Measurements from ENCODE around the gene SOHLH2.

The SOHLH2 gene

DNA sequence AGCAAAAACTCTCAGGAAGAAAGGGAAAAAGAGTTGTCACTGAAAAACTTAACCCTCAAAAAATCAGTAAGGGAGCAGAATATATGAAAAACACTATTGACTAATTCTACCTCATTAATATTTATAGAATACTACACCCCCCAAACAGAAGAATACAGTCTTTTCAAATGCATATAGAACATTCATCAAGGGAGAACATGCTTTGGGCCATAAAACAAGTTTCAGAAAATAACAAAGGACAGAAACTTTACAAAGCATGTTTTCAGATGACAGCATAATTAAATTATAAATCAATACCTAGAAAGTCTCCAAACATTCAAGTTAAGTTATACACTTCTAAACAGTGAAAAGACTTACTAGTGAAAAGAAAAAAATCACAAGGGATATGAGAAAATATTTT, 30.5 kb downstream of the SOHLH2 start:
- DNase-seq: no peak

DNA sequence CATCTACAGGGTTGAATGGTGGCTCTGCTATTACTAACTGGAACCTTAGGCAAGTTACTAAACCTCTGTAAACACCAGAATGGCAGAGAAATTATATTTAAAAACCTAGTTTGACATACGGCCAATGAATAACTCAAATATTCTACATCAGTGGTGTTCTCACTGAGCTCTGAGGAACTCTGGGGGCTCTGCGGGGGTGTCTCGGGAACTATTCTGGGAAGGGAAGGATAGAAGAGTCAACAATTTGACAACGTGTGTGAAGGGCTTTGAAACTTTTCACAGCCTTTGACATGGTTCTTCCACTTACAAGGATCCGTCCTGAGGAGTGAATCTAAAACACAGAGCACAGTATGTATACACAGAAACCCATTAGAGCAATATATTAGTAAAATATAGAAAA, 38.7 kb downstream of the SOHLH2 start:
- no peak for DNase-seq

DNA sequence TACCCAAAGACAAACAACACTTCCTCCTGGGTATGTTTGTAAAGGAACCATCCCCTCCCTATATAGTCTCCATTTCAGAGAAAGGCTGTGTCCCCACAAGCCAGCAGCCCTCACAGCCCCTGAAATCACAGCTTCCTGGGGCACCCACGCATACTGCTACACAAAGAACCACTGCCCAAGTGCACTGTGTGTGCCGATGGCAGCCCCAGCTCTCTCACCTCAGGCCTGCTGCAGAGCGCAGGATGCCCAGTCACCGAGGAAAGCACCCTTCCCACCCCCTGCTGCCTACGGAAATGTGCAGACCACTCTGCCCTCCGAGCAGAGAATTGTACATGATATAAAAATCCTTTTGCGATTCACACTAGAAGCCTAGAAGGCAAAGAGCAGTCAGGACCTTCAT, 39.4 kb downstream of the SOHLH2 start:
- DNase-seq: no peak

DNA sequence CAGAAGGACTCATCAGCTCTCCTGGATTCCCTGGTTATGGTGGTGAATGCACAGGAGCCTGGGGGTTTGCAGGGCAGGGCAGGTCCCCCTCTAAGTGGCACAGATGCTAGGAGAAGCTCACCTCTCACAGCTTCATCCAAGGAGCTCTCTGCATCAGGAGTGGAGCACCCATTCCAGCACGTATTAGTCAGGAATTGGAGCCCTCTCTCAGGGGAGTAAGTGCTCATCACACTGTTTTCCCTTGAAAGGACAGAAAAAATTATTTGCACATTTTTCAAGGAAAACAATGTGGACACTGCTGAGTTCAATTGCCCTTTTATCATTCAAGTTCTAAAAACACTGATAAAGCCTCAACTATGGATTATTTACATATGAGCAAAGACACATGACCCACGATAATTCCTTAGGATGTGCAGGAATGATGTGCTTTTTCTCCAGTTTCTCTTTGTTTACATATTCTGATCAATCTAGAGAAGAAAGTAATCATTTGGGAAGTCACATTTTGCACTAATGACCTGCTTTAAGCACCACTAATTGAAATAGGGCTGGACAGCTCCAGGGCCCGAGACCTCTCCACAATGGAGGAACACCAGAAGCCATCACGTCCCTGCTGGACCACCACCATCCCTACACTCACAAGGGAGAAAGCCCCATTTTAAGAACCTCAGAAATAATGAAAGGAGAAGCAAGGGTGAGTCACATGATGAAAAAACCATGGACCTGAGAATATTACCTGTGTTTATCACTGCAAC, 40.6 kb downstream of the SOHLH2 start:
- no peak for DNase-seq

DNA sequence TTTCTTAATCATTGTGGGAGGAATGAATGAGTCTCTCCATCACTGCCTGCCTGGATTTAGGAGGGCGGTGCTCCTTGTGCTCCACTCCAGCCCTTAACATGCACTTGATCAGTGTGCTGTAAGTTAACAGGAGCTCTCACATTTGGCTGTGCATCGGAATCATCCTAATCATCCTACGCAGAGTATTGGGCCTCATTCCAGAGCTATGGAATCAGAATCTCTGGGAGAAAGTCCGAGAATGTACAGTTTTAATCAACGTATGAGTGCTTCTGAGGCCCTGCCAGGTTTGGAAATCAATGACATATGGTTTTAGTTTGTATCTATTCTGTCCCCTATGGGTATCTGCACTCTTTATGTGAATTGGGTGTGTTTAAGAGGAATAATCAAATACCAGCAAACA, 48.3 kb downstream of the SOHLH2 start:
- no peak for DNase-seq

DNA sequence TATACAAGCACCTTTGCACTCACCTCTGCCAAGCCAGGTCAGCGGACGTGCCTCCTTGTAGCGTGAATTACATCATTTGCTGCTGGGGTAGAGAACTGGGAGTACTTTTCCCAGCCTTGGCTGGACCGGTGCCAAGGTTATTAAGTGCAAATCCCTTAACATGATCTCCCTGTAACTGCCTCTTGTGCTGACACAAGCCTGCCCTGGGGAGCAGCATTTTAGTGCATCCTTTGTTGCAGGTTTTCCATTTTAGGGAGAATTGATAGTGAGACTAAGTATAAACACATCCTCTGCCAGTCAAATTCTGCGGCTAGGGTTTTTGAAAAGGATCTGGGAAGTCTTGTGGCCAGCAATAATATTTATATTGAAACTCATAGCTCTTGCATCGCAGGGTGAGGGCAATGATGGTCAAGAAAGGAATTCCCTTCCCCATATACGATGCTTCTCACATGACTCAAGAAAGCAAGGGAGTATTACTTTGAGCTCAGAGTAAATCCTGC, 50.5 kb downstream of the SOHLH2 start:
- no peak for DNase-seq

DNA sequence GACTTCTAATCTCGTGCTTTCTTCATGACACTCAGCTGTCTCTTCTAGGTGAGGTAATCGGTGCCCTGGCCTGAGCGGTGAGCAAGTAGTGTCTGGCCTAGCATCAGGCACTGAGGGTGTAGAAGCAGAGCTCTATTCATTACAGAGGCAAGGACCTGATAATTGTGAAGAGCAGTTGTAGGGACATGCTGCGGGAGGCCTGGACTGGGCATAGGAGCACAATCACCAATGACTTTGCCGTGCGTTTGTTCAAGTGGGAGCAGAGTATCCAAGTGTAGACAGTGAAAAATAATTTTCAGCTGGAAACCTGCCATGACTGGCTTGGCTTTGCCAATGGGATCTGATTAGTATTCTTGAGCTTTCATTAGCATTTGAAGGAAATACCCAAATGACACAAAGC, 51.1 kb downstream of the SOHLH2 start:
- no peak for DNase-seq

DNA sequence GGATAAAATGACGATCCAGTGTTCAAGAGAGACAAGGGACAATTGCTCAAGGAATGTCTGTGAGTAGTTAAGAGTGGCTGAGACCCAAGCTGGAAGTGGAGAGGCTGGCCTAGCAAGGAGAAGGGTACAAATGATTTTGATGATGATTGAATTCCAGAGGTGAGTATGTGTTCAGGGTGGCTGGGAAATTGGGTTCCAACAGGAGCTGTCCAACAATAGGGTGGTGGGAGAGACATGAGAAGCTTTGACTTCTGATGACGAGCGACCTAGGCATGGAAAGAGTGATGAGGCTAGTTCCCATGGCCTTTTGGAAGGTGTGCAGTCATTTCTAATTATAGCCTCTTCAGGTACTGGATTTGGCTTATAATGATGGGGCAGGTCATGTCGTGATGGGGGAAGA, 54.1 kb downstream of the SOHLH2 start:
- DNase-seq: no peak

DNA sequence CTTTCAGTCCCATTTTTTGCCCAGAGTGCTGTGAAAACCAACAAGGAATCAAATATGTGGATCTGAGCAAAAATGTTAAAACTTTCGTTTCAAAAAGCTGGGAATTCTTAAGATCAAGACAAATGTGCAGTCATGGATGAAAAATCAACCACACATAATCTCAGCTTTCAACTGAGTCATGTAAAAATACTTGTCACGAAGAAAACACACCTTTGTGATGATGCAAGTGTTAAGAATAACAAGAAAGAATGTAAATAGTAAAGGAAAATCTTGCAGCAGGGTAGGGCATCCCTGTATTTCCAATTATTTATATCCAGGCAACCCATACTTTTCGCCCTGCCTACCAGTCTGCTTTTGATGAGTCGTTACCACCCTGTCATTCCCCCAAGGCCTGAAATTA, 55.7 kb downstream of the SOHLH2 start:
- DNase-seq: no peak

DNA sequence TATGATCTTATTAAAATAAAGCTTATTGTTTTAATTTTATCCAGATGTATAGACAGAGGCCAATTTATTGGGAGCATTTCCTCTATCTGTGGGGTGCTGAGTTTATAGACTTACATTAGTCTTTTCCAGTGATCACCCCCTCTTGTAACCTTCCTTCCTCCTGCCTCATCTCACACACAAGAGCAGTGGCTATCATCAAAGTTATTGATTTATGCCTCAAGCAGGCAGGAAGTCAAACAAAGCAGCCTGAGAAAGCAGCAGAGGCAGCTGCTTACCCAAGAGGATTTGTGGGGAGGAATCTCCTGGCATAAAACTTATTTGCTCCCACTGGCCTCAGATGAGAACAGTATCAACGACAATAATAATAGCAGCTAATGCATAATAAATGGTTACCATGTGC, 56.9 kb downstream of the SOHLH2 start:
- DNase-seq: no peak

DNA sequence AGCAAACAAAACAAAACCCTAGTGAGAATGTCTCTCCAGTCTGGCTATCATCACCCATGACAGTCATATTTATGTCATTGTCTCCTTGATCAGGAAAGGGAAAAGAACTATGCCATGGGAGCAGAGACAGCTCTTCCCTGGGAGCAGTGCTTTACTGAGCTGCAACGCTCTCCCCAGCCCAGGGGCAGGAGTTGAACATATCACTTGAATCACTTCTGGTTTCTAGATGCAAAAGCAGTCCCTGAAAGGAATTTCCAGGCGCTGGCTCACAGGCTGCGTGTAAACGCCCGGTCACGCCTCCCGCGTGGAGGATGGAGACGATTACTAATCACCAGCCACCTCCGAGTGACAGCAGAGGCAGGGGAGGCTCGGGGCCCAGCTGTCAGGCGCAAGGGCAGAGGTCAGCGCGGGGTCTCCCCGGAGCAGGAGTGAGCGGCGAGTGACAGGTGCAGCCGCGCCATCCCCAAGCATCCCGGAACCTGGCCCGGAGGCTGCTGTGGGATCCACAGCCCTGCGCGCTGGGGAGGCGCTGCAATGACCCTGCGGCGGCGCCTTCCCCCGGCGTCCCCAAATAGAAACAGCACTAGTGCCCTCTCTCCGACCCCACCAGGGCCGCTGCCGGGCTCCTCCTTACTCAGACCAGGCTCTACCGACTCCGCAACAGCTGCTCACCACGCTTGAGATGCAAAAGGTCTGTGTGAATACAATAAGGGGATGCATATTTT, 59.6 kb downstream of the SOHLH2 start:
- DNase-seq: no peak

DNA sequence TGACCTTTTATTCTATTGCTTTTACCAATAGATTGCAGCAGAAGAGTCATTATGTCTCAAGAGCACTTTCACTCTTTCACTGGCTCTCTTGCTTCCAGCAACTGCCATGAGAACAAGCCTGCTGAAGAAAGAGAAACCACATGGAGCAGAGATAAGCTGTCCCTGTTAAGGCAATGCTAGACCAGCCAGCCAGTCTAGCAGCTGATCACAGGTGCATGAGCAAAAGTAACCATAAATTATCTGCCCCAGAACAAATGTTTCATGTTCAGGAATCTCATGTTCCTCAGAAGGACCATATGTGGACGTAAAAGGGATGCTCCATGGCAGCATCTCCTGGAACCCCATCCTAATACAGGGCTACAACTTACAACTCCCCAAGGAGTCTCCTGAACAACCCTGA, 62.8 kb downstream of the SOHLH2 start:
- DNase-seq: no peak

DNA sequence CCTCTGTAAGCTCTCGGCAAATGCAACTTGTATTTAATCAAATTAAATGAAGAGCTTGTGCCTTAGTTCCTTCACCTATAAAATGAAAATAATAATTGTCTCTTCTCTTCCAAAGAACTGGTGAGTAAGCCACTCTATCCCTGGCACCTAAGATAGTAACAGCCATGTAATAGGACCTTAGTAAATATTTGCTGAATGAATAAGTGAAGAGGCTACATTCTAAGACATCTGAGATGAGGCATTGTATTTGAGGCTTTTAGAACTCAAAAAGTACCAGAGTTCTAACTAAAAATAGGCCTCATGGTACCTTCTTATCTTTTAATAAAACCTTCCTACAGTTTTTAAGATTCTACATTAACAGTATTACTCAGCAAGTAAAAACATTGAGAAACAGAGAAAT, 65.9 kb downstream of the SOHLH2 start:
- DNase-seq: no peak

DNA sequence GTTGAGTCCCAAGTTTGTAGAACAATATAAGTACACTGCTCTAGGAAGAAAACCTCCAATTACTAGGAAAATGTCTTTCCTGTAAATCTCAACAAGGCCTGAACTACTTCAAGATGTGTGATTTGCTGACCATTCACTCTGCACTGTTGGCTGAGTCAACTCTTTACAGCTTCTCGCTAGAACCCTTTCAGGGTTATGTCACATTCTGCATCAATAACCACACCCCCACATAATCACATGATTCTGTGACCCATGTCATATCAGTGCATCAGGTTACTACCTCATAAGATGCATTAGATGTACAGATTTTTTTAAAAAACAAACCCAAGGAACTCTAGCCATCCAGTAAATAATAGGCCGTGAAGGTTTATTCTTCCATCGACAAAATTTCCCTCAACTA, 67.0 kb downstream of the SOHLH2 start:
- no peak for DNase-seq

DNA sequence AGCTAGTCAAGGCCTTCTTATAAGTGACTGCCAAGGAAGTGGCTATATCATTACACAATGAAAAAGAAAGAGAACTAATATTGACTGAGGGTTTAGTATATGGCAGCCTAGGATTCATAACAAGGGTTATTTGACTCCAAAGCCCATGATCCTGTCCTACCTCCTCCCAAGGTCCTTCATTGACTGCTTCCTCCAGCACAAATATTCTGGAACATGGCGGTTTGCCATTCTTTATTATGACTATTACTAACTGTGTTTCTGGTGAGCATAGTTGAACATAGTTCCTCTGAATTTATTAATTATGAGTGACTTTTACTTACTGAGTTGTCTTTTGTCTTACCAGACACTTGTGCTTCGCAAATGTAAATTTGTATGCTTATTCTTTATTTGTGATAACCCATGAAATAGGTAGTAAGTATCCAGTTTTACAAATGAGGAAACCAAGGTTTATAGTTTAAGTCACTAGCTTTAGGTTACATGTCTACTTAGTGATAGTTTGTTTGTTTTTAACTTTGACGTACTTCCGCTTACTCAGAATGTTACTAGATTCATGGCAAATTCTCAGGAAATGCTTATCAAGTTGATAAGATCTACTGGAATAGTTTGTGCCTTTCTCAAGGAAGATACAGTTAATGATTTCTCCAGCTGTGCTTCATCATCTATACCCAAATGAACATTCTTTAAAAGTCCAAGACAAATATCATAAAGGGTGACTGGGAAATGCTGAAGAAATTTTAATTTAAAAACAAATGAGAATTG, 67.7 kb downstream of the SOHLH2 start:
- DNase-seq: no peak

DNA sequence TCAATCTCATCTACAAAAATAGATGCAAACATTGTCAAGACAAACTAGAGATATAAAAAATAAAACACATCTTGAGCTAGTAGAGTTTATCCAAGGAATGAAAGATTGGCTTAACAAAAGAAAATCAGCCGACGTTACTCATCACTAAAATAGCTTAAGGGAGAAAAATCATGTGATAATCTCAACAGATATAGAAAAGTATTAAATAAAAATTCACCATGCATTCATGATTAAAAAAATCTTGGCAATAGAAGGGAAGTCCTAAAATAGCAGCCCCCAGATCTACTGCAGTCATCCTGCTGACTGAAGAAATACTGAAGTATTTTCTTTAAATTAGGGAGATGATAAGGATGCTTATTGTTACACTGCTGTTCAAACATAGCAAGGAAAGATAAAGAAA, 70.6 kb downstream of the SOHLH2 start:
- DNase-seq: no peak

DNA sequence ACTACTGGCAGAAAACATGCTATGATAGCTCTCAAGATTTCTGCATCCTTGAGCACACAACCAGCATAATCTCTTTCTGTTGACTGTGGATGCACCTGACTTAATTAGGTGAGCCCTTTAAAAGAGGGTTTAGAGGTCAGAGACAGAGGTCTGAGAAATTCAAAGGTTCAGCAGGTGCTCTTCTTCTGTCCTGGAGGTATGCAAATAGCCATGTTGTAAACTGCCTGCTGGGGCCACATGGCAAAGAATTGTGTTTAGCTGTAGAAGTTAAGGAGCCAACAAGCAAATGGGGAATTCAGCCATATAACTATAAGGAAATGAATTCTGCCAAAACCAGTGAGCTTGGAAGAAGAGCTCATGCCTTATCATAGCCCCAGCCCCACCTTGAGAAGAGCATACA, 71.6 kb downstream of the SOHLH2 start:
- no peak for DNase-seq

DNA sequence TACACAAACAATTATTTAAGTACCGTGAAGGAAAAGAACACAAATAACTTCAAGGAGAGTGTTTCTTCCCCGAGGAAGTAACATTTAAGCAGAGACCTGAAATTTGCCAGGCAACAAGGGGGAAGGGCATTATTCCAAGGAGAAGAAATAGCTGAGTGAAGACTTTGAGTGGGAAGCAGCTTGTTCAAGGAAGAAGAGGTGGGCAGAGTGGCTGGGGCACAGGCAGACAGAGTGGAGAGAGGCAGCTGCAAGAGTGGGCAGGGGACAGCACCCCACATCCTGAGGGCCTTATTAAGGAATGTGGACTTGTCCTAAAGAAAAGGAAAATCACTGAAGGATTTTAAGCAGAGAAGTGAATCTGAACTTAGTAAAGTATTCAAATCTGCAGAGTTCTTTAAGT, 78.5 kb downstream of the SOHLH2 start:
- DNase-seq: no peak

DNA sequence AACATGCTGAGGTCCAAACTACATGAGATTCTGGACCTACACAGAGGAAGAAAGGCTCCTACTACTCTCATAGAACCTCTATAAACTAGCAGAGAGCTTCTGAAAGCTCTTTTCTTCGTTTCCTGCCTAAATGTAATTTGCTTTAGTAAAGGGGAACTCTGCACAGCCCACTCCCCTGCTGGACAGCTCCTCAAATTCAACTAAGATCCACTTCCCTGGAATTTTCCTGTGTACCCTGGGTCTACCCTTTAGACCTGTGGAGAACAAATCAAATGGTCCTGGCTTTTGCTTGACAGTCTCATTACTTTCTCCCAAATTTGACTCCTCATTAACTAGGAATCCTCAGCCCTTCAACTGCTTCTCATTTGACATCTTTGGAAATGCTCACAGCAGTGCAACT, 79.7 kb downstream of the SOHLH2 start:
- no peak for DNase-seq

DNA sequence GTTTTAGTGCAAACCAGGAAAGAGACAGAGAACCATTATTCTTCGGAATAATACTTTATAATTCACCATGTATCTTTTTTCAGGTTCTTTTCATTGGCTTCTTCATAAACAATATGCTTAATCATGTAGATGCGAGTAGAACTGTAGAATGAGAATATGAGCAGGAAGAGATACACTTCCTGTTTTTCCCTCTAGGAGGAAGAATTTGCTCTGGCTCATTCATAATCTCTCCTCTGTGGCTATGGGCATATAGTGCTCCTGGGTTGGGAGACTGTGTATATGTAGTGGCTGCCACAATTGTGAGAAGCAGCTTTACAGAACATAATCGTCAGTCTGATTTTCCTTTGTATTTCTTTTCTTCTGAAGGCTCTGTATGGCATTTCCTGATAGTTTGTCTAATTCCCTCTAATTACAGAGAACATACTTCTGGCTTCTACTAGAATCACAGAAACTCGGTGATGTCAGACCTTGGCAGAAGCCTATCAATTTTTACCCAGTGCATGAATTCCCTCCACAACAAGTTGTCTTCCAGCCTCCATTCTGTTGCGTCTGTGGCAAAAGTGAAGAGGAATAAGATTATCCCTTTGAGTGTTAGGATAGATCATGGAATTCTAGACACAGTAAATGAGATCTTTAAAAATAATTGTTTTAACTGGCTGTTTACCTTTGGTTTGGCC, 80.3 kb downstream of the SOHLH2 start:
- DNase-seq: no peak

DNA sequence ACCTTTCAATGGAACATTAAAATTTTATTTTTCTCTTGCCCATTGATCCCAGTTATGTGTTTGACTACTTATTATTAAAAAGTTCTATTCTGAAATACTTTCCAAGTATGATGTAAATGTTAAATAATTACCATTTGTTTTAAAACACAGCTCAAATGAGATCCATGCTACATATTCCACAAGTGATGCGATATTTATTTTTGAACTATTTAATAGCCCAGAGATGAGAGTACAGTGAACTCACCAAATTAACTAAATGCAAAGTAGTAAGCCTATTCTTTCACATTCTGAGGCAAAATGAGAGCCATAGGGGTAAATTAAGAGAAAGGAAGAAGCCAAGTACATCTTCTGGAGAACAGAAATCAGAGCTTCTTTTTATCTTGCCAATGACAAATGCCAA, 82.0 kb downstream of the SOHLH2 start:
- no peak for DNase-seq

DNA sequence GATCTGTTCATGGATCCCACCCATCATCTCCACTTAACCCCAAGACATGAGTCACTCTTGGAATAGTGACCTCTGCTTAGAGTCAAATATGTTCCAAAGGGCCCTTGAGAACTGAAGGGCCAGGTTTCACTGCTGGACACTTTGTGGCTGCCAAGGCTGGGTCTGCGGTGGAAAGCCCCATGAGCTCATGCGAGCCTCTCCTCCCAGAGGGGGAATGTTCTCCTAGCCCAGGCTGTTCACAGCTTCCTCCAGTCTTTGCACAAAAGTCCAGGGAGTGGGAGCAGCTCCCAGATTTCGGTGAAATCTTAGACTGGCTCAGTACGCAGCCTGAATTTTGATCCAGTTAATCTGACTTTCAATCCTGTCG, 82.4 kb downstream of the SOHLH2 start:
- no peak for DNase-seq

DNA sequence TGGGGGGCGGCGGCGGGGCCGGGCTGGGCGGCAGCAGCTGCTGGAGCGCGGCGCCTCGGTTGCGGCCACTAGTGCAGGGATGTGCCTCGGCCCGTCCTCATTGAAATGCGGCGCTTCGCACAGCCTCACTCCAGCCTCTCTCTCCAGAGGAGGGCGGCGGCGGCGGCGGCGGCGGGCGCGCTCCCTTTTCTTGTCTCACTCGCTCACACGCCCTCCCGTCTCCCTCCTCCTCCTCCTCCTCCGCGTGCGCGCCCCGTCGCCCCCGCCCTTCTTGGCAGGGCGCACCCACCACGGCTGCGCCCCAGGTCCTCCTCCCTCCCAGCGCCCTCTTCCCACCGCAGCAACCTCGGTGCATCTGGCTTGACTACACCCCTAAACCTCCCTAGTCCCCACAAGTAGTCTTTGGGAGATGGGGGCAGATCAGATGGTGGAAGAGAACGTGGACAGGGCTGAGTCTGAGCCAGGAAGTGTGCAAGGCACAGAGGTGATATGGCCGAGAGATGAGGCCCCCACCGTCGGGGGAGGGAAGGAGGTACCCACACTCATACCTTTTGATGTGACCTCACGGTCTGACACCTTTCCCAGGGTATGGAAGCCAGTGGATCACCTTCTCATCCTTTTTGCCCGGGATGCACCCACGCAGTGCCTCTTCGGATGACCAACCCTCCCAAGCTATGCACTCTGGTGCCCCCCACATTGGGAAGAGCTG, 83.0 kb downstream of the SOHLH2 start, which contains the start of gene DCLK1:
TSS of gene DCLK1 (minus strand) at position 161 of the 709 bp plus-strand sequence.
- no peak for DNase-seq

Data from inflammatory macrophage treated with lipopolysaccharide for 4 hours (primary cell).